Measurements from ENCODE around the gene LCN1.

- no peak for TF ChIP-seq CTCF (IDR thresholded peaks at IDR 0.05; ENCODE audit: low read length)
- no peak for TF ChIP-seq EZH2 (optimal IDR thresholded peaks at IDR 0.05; ENCODE audit: low read depth, low read length)
These were observed 15.0 kb downstream of the LCN1 start for GRCh38 chr9:135536216-135536615.

Measured in MM.1S (cell line).